ENCODE results near the gene PPFIA4. TPM values are rescaled to one million over a fixed set of nuclear protein-coding genes. Genes with fewer than 3 reads are reported as not detected.

Gene PPFIA4
- total and polyA plus RNA-seq, 9 of the 15 experiments (the other 6 are each of a cell fraction or from before 2014, with no cell fraction given): 0.07 to 12.0 (median 0.70) TPM

- TF ChIP-seq, protein P1, sequence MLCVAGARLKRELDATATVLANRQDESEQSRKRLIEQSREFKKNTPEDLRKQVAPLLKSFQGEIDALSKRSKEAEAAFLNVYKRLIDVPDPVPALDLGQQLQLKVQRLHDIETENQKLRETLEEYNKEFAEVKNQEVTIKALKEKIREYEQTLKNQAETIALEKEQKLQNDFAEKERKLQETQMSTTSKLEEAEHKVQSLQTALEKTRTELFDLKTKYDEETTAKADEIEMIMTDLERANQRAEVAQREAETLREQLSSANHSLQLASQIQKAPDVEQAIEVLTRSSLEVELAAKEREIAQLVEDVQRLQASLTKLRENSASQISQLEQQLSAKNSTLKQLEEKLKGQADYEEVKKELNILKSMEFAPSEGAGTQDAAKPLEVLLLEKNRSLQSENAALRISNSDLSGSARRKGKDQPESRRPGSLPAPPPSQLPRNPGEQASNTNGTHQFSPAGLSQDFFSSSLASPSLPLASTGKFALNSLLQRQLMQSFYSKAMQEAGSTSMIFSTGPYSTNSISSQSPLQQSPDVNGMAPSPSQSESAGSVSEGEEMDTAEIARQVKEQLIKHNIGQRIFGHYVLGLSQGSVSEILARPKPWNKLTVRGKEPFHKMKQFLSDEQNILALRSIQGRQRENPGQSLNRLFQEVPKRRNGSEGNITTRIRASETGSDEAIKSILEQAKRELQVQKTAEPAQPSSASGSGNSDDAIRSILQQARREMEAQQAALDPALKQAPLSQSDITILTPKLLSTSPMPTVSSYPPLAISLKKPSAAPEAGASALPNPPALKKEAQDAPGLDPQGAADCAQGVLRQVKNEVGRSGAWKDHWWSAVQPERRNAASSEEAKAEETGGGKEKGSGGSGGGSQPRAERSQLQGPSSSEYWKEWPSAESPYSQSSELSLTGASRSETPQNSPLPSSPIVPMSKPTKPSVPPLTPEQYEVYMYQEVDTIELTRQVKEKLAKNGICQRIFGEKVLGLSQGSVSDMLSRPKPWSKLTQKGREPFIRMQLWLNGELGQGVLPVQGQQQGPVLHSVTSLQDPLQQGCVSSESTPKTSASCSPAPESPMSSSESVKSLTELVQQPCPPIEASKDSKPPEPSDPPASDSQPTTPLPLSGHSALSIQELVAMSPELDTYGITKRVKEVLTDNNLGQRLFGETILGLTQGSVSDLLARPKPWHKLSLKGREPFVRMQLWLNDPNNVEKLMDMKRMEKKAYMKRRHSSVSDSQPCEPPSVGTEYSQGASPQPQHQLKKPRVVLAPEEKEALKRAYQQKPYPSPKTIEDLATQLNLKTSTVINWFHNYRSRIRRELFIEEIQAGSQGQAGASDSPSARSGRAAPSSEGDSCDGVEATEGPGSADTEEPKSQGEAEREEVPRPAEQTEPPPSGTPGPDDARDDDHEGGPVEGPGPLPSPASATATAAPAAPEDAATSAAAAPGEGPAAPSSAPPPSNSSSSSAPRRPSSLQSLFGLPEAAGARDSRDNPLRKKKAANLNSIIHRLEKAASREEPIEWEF (CRISPR knock-in tag; IDR thresholded peaks at IDR 0.05): no peak
Measured at GRCh38 chr1:203000217-203000944, 25.9 kb upstream of the PPFIA4 start (continued).

- no peak overlapping the region for H3K4me3 ChIP-seq
- H3K79me2 ChIP-seq (ENCODE audit: control insufficient read depth, insufficient read depth, low read length): peaks cover 3% of the 10 kb centered on the region; the same call in 2 of the 3 replicates
- H3K9ac ChIP-seq (ENCODE audit: insufficient read depth in 1 of 2, low read depth in 2 of 2, low read length in 2 of 2): no peak overlapping the region
- CTCF ChIA-PET (ENCODE audit: low intra/inter-chr PET ratio): no interaction called here
- peak overlapping the region; percentile 25; the same call in 1 of the 2 replicates for H2AFZ ChIP-seq (ENCODE audit: low read depth, low read length)
- peaks cover 20 to 21% of the 10 kb centered on the region in 2 experiments for H3K4me1 ChIP-seq (replicated peaks in 1 of 2; ENCODE audit: control insufficient read depth in 2 of 2, insufficient read depth in 2 of 2, low read length in 2 of 2)
- no peaks in the 10 kb centered on the region for H3K27me3 ChIP-seq (ENCODE audit: control insufficient read depth in 2 of 2, insufficient read depth in 2 of 2, low read length in 2 of 2)
- no peaks in the 10 kb centered on the region for H3K9me1 ChIP-seq (ENCODE audit: control insufficient read depth, insufficient read depth, low read length)
- no peaks in the 10 kb centered on the region for H4K20me1 ChIP-seq (replicated peaks; ENCODE audit: control insufficient read depth, insufficient read depth, low read length)
- no peaks in the 10 kb centered on the region for H3K9me3 ChIP-seq (replicated peaks; ENCODE audit: control insufficient read depth, insufficient read depth, low read depth, low read length)
- intact Hi-C loops (cut with micrococcal nuclease) (loop anchor here (10.0 kb wide), 1 partner anchor 277 kb away; no protein-coding TSS in a partner anchor), in situ Hi-C loops (cut with MboI) (no loop called here)
- TF ChIP-seq PTTG1 (tag; IDR thresholded peaks at IDR 0.05; ENCODE audit: low read depth) (no peak), POLR3G (IDR thresholded peaks at IDR 0.05; ENCODE audit: extremely low read depth, insufficient read length, insufficient replicate concordance) (no peak), ZNF57 (CRISPR knock-in tag; IDR thresholded peaks at IDR 0.05) (peak; percentile 94), THRA (IDR thresholded peaks at IDR 0.05) (no peak)
- no peak for DNase-seq (ENCODE audit: extremely low read depth in 1 of 4, low spot score in 3 of 4)
- no peak for ATAC-seq
- no peaks in the 10 kb centered on the region for H3K36me3 ChIP-seq (ENCODE audit: control insufficient read depth, insufficient read depth, low read length)
- POLR2A ChIA-PET: no interaction called here
- 80% methylated on average over 9 of the region's 9 CpGs for WGBS (ENCODE audit: insufficient coverage, low coverage, missing lambda C conversion rate)
- H3K27ac ChIP-seq (ENCODE audit: extremely low read depth, low read depth, low read length): no peak overlapping the region
- BruUV-seq (replicated peaks): no TSS peak
- H3K4me2 ChIP-seq (ENCODE audit: insufficient read depth, low read length): no peak overlapping the region
- FAIRE-seq: no peak
Measured at GRCh38 chr1:203001986-203002385, 24.3 kb upstream of the PPFIA4 start.
